ENCODE measurements around the gene RHCE.
"Not testable (repeated sequence)": the region's sequence is repeated elsewhere in the genome, so short reads cannot be mapped to it uniquely, and the experiment has no call there.

RHCE gene

DNA sequence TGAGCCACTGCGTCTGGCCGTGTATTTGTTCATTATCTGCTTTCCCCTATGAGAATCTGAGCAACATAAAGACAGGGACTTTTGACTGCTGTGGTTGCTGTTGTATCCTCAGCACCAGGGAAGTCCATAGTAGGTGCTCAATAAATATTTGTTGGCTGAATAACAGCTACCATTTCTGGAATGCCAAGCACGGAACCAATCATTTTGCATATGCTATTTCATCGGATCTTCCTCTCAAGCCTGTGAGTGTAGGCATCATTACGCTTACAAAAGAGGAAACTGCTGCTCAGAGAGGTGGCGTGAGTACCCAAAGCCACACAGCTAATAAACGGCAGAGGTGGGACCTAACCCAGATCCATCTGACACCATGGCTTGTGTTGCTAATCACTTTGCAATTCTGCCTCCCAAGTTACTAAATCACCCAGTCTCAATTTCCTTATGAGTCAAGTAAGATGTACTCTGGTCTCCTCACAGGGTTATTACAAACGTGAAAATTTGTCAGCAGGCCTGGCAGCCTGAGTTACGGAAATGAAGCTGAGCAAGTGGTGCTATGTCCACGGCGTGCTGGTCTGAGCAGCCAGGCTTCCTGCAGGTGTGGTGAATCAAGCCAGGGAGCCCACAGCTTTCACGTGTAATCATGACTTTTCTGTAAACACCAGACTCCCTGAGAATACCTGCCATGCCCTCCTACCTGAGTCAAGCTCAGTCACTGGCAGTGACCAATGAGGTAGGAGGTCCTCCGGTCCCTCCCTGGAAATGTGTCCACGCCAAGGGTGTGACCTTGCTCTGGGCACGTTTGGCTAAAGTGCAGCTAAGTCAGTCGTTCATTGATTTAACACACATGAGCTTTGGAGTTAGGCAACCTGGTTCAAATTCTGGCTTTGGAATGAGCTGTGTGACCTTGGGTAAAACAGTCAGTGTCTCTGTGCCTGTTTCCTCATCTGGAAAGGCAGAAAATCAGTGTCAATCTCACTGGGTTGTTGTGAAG lies 4.8 kb upstream of the RHCE start:
- TF ChIP-seq MAX (IDR thresholded peaks at IDR 0.05; ENCODE audit: low read depth, low read length) = no peak
- no peak for TF ChIP-seq POLR2A (IDR thresholded peaks at IDR 0.05; ENCODE audit: extremely low read depth, insufficient read length)
- TF ChIP-seq CTCF (IDR thresholded peaks at IDR 0.05; ENCODE audit: low read depth, low read length) = no peak
- TF ChIP-seq MYC (IDR thresholded peaks at IDR 0.05; ENCODE audit: low read depth, low read length) = no peak
- DNase-seq (ENCODE audit: low read depth) = no peak
- no peak overlapping the region for H3K4me3 ChIP-seq (ENCODE audit: low read depth, low read length)

- H3K4me3 ChIP-seq (ENCODE audit: low read depth, low read length); DNase-seq (ENCODE audit: low read depth): not testable (repeated sequence)
Measured at GRCh38 chr1:25423206-25423605, 2.6 kb upstream of the RHCE start.

DNA sequence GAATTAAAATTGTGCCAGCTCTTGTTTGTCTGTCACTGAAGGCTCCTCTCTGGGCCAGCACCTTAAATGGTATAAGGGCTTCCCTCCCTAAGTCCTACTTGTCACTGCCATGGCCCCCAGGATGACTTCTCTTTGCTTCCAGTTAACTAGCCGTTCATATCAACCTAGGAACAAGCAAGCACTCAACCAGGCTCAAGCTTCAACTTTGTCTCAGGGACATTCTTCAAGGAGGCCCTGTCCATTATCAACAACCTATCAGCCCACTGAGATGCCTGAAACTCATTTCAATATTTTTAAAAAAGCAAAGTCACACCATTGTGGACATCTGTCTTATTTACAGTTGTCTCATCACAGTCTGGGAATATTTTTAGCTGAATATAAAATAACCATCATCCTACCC lies 1.3 kb downstream of the RHCE start:
- not testable (repeated sequence) for H3K4me3 ChIP-seq (ENCODE audit: low read depth, low read length); DNase-seq (ENCODE audit: low read depth)

DNA sequence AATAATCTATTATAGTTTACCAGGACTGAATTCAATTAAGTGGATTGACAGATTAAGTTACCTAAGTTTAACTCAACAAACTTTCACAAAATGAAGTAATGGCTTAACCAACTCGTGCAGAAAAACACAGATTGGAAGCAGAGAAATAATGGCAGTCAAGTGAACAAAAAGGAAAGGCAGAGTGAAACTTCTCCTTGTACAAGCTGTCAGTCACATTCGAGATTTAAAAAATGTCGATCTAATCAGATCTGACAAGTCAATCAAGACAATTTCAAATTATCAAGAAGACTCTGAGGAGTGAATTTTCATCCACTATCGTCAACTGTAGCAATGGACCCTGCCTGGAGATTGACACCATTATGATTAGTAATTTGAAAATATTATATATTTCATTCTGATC lies 3.3 kb downstream of the RHCE start:
- not testable (repeated sequence) for H3K4me3 ChIP-seq (ENCODE audit: low read depth, low read length); DNase-seq (ENCODE audit: low read depth)

- H3K4me3 ChIP-seq (ENCODE audit: low read depth, low read length) = not testable (repeated sequence)
- peak; percentile 15 for DNase-seq (ENCODE audit: low read depth)
Measured at GRCh38 chr1:25414578-25414977, 6.0 kb downstream of the RHCE start.

DNA sequence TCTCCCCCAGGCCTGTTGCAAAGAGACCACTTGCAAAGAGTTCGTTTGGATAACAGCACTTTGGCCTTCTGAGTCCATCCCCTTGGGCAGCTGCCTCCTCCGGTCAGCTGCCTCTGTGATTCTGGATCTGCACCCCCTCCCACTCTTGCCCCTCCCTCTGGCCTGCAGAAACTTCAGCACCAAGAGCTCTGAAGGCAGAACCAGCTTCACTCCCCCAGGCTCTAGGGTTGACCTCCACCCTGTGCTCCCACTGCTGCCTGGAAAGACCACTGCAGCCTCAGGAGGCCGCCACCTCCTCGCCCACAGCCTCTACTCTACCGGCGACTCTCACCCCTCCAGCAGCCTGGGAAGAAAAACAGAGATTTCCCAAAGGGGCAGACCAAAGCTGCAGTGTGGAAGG lies 6.5 kb downstream of the RHCE start:
- DNase-seq (ENCODE audit: low read depth); H3K4me3 ChIP-seq (ENCODE audit: low read depth, low read length): not testable (repeated sequence)

GRCh38 chr1:25412872-25413623 lies 7.6 kb downstream of the RHCE start:
- not testable (repeated sequence) for H3K4me3 ChIP-seq (ENCODE audit: low read depth, low read length); DNase-seq (ENCODE audit: low read depth)

- H3K4me3 ChIP-seq (ENCODE audit: low read depth, low read length); DNase-seq (ENCODE audit: low read depth): not testable (repeated sequence)
Measured at GRCh38 chr1:25409641-25410427, 10.8 kb downstream of the RHCE start.

DNA sequence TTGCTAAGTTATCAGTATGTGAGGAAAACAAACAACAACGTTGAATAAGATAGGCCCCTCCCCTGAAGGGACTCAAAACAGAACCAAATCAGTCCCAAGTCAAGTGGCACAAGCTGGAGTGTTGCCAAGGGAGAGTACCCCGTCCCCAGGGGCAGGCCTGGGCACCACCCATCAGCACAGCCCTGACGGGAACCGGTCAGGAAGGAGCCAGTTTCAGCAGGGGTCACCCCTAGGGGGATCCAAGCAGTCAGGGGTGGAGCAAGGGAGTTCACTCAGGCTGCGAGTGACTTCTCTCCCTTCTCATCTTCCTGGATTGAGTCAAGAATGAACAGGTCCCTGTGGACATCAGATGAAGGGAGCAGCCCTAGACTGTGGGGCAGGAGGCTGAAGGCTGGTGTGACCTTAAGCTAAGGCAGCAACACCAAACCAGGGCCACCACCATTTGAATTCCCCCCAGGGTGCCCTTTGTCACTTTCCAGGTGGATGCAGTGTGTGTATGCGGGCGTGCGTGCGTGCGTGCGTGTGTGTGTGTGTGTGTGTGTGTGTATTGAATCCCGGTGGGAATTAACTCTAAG lies 14.8 kb downstream of the RHCE start:
- H3K4me3 ChIP-seq (ENCODE audit: low read depth, low read length) = not testable (repeated sequence)
- peak; percentile 14 for DNase-seq (ENCODE audit: low read depth)

- peak; percentile 12 for TF ChIP-seq CTCF (IDR thresholded peaks at IDR 0.05; ENCODE audit: low read depth, low read length)
- H3K4me3 ChIP-seq (ENCODE audit: low read depth, low read length); DNase-seq (ENCODE audit: low read depth): not testable (repeated sequence)
Measured at GRCh38 chr1:25402947-25403803, 17.4 kb downstream of the RHCE start.

DNA sequence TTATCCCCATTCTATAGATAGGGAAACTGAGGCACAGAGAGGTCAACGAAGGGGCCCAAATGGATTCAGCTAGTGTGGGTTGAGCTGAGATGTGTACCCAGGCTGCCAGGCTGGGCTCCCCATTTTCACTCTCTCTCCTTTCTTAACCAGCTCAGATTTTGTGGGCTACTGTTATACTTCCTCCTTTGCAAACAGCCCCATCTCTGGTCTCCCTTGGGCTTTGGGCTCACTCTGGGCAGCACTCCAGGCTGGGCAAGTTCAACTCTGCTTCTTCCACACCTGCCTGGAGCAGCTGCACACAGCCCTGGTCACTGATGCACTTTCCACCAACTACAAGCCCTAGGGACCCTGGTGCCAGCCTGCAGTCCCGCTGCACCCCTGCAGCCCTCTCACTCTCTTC lies 22.5 kb downstream of the RHCE start:
- not testable (repeated sequence) for DNase-seq (ENCODE audit: low read depth); H3K4me3 ChIP-seq (ENCODE audit: low read depth, low read length)

DNA sequence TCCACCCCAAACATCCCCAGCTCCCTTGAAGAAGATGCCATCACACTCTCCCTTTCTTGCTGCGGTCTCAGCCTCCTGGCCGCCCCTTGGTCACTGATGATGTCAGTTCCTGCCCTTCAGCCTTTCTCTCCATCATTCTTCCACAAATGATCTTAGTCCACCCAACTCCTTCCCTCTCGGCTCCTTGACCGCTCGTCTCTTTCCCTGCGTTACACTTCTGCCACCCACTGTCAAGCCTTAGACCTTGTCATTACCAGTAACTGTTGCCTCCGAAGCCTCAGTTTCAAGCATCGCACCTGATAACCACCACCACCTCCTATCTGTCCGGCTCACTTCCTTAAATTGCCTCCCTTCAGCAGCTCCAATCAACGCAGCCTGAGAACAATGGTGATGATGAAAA lies 23.1 kb downstream of the RHCE start:
- not testable (repeated sequence) for DNase-seq (ENCODE audit: low read depth); H3K4me3 ChIP-seq (ENCODE audit: low read depth, low read length)

Measured in NB4 (cell line).